Thoracic aorta (tissue), 2 donors: ENCODE data around the gene PPFIBP2. TPM values are rescaled to one million over a fixed set of nuclear protein-coding genes. Genes with fewer than 3 reads are reported as not detected.

Source experiments
- ATAC-seq: fragments of 150-250 bp; one replicate; pipeline ENCODE4 v1.8.0; 2017; ENCODE audit warnings: low read depth; ENCODE audit not compliant: insufficient number of reproducible peaks, low FRiP score
- DNase-seq: peaks from one replicate; pipeline ENCODE4 v3.0.0-alpha.2; 2020; ENCODE audit warnings: low spot score
- H3K27ac ChIP-seq, 2 donors: fragments of 200-600 bp; sonication (generic); 1 replicate in 1 of 2; 2 replicates in 1 of 2; pipeline ENCODE4 v1.5.1; 2016; ENCODE audit warnings: mild to moderate bottlenecking in 2 of 2, moderate library complexity in 2 of 2
- H3K27me3 ChIP-seq: fragments of 200-600 bp; sonication (generic); replicated peaks from 2 replicates; pipeline ENCODE4 v1.6.0; 2016; ENCODE audit warnings: mild to moderate bottlenecking; ENCODE audit not compliant: insufficient read depth
- H3K36me3 ChIP-seq: fragments of 200-600 bp; sonication (generic); one replicate; pipeline ENCODE4 v1.5.1; 2016
- H3K4me1 ChIP-seq, 2 donors: fragments of 200-600 bp; sonication (generic); 1 replicate in 1 of 2; 2 replicates in 1 of 2; pipeline versions ENCODE4 v1.5.1 to v1.6.0; 2016; ENCODE audit warnings: low read depth in 2 of 2, mild to moderate bottlenecking in 1 of 2; ENCODE audit not compliant: control insufficient read depth in 1 of 2
- H3K4me3 ChIP-seq: fragments of 200-600 bp; sonication (generic); 2 replicates; pipeline ENCODE4 v1.5.1; 2016; ENCODE audit warnings: mild to moderate bottlenecking
- H3K9me3 ChIP-seq: fragments of 200-600 bp; sonication (generic); 2 replicates; pipeline ENCODE4 v1.5.1; 2016
- CTCF ChIP-seq: fragments of 200-600 bp; sonication (generic); IDR thresholded peaks from one replicate; pipeline ENCODE4 v1.5.1; 2019; ENCODE audit warnings: antibody characterized with exemption
- total RNA-seq, 2 donors: library from RNA; depleted of rRNA; stranded (reverse); fragments of >200 nt; gene quantifications; one replicate each; pipeline versions ENCODE4 v1.1.0 to v1.2.3, GENCODE V29; 2016

The PPFIBP2 gene
- total RNA-seq, 2 donors from 2014 or later, result 43.5 to 48.9 TPM

- Histone ChIP-seq H3K27me3 (no peaks in the 10 kb centered on the region), H3K9me3 (no peaks in the 10 kb centered on the region), H3K4me3 (no peak overlapping the region), H3K36me3 (no peaks in the 10 kb centered on the region), H3K27ac (no peak overlapping the region), H3K4me1 (peaks cover 5 to 6% of the 10 kb centered on the region in 2 donors)
- TF ChIP-seq CTCF, result no peak
- no peak for DNase-seq
- no peak for ATAC-seq
Measured at GRCh38 chr11:7506243-7506642, 7.6 kb upstream of the PPFIBP2 start.

- H3K27me3 ChIP-seq, result no peaks in the 10 kb centered on the region
- H3K4me1 ChIP-seq, result peaks cover 15 to 24% of the 10 kb centered on the region in 2 donors
- no peak overlapping the region for H3K4me3 ChIP-seq
- H3K9me3 ChIP-seq, result no peaks in the 10 kb centered on the region
- no peak overlapping the region for H3K27ac ChIP-seq
- DNase-seq, result no peak
- no peak for TF ChIP-seq CTCF
- no peak for ATAC-seq
- no peaks in the 10 kb centered on the region for H3K36me3 ChIP-seq
Measured at GRCh38 chr11:7508087-7508486, 5.7 kb upstream of the PPFIBP2 start.

GRCh38 chr11:7509966-7510365 is 3.8 kb upstream of the PPFIBP2 start:
- DNase-seq (no peak), ATAC-seq (no peak)
- Histone ChIP-seq H3K9me3 (no peaks in the 10 kb centered on the region), H3K36me3 (no peaks in the 10 kb centered on the region), H3K27me3 (no peaks in the 10 kb centered on the region), H3K4me1 (peaks cover 15 to 24% of the 10 kb centered on the region in 2 donors), H3K27ac (no peak overlapping the region), H3K4me3 (no peak overlapping the region)
- TF ChIP-seq CTCF, result no peak

DNA sequence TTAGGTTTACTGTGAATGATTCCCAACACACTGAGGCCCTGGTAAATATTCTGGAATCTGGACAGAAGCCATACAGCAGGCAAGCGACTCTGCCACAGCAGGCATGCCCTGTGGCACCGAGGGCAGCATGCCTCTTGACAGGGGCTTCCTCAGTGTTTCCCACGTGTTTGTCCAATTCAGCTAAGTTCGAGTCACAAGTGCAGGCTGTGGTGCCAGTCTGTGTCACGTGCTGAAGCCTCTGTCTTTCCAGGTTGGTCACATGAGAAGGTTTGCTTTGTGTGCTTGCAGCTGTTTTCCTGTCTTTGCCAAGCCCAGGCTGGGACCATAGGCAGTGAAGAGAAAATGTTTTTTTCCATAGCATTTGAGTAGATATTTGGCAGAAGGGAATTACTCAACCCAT is 2.4 kb upstream of the PPFIBP2 start:
- no peaks in the 10 kb centered on the region for H3K9me3 ChIP-seq
- DNase-seq (no peak), ATAC-seq (no peak)
- no peak overlapping the region for H3K4me3 ChIP-seq
- peak overlapping the region; percentile 92 to 95 for H3K27ac ChIP-seq
- no peak for TF ChIP-seq CTCF
- no peaks in the 10 kb centered on the region for H3K36me3 ChIP-seq
- no peaks in the 10 kb centered on the region for H3K27me3 ChIP-seq
- H3K4me1 ChIP-seq, result peaks cover 15 to 24% of the 10 kb centered on the region in 2 donors

DNA sequence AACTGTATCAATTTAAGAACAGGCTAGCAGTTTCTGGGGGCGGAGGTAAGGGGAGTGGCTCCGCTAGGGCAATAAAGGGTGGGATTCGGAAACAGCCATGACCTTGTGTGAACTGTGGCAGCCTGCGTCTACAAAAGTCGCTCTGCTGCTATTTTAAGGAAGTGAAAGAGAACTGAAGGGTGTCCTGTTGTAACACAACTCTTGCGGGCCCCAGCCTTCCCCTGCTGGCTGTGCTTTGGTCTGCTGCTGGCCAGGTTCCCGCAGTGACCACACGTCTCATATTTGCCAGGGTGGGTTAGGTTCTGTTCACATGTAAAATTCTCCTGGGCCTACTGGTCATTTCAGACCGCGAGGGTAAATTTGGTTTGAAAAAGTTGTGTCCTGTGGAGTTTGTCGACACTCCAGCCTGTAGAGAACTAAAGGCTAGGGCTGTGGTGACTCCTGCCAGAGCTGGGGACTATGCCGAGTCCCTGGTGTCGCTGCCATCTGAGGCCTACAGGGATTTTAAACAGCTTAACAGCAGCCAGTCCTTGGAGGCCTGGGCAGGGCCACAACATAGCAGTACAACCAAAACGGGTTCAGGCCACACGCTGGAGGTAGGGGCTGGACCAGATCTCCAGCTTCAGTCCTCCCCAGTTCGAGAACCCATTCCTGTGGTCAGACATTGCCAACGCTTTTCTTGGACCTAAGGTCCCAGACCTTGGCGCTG is 1.1 kb upstream of the PPFIBP2 start:
- Histone ChIP-seq H3K27me3 (no peaks in the 10 kb centered on the region), H3K9me3 (no peaks in the 10 kb centered on the region), H3K27ac (peak overlapping the region; percentile 92 to 95), H3K36me3 (no peaks in the 10 kb centered on the region), H3K4me3 (peak overlapping the region; percentile 93), H3K4me1 (peaks cover 15 to 24% of the 10 kb centered on the region in 2 donors)
- TF ChIP-seq CTCF, result no peak
- peak; percentile 40 for DNase-seq
- peak; percentile 44 for ATAC-seq
